GM19455 (cell line): ENCODE results near the gene CD99.

Experiments used
- ATAC-seq: cut with Tn5 transposase; IDR thresholded peaks from one replicate; pipeline ENCODE4 v1.9.1; 2021; ENCODE audit not compliant: unreplicated experiment

The CD99 gene

GRCh38 chrX:2697741-2698299, 6.7 kb downstream of the CD99 start:
- no peak for ATAC-seq

- ATAC-seq: no peak
These were observed 7.5 kb downstream of the CD99 start for GRCh38 chrX:2698604-2699003.

GRCh38 chrX:2699959-2700358, 8.9 kb downstream of the CD99 start:
- no peak for ATAC-seq

GRCh38 chrX:2700405-2701320, 9.6 kb downstream of the CD99 start:
- no peak for ATAC-seq

GRCh38 chrX:2701600-2701999, 10.5 kb downstream of the CD99 start:
- peak; percentile 29 for ATAC-seq

GRCh38 chrX:2703991-2704369, 12.9 kb downstream of the CD99 start:
- no peak for ATAC-seq

GRCh38 chrX:2705046-2705832, 14.1 kb downstream of the CD99 start:
- no peak for ATAC-seq

- peak; percentile 96 for ATAC-seq
These were observed 16.3 kb downstream of the CD99 start for GRCh38 chrX:2707334-2707760.

- no peak for ATAC-seq
These were observed 16.9 kb downstream of the CD99 start for GRCh38 chrX:2708021-2708420.

GRCh38 chrX:2708592-2709188, 17.6 kb downstream of the CD99 start:
- no peak for ATAC-seq

- no peak for ATAC-seq
These were observed 18.5 kb downstream of the CD99 start for GRCh38 chrX:2709556-2709955.

- ATAC-seq: no peak
These were observed 19.1 kb downstream of the CD99 start for GRCh38 chrX:2710041-2710840.

- ATAC-seq: no peak
These were observed 20.3 kb downstream of the CD99 start for GRCh38 chrX:2711441-2711840.

GRCh38 chrX:2712428-2712827, 21.3 kb downstream of the CD99 start:
- ATAC-seq: no peak

GRCh38 chrX:2712890-2713840, 22.1 kb downstream of the CD99 start:
- ATAC-seq: no peak

GRCh38 chrX:2714551-2714950, 23.5 kb downstream of the CD99 start:
- ATAC-seq: no peak

- ATAC-seq: no peak
These were observed 24.0 kb downstream of the CD99 start for GRCh38 chrX:2715066-2715600.

GRCh38 chrX:2717312-2717711, 26.2 kb downstream of the CD99 start:
- no peak for ATAC-seq

GRCh38 chrX:2718821-2719220, 27.7 kb downstream of the CD99 start:
- no peak for ATAC-seq
